GM19467 (cell line): ENCODE data around the gene DOK6.
"Not testable (repeated sequence)": the region's sequence is repeated elsewhere in the genome, so short reads cannot be mapped to it uniquely, and the experiment has no call there.

Experiments
- ATAC-seq: cut with Tn5 transposase; IDR thresholded peaks from one replicate; pipeline ENCODE4 v1.9.1; 2021; ENCODE audit warnings: mild to moderate bottlenecking, moderate library complexity; ENCODE audit not compliant: unreplicated experiment

Gene DOK6

GRCh38 chr18:69853051-69853450 is 452.4 kb downstream of the DOK6 start:
- no peak for ATAC-seq

GRCh38 chr18:69854455-69854854 is 453.8 kb downstream of the DOK6 start:
- no peak for ATAC-seq

- ATAC-seq: no peak
Observed at GRCh38 chr18:69858897-69859296, 458.2 kb downstream of the DOK6 start.

- peak; percentile 89 for ATAC-seq
Observed at GRCh38 chr18:69864802-69865201, 464.1 kb downstream of the DOK6 start.

- ATAC-seq: no peak
Observed at GRCh38 chr18:69865776-69866175, 465.1 kb downstream of the DOK6 start.

- ATAC-seq: no peak
Observed at GRCh38 chr18:69866212-69866611, 465.5 kb downstream of the DOK6 start.

GRCh38 chr18:69870736-69871135 is 470.0 kb downstream of the DOK6 start:
- no peak for ATAC-seq

GRCh38 chr18:69871363-69871762 is 470.7 kb downstream of the DOK6 start:
- no peak for ATAC-seq

GRCh38 chr18:69872661-69873060 is 472.0 kb downstream of the DOK6 start:
- no peak for ATAC-seq

- no peak for ATAC-seq
Observed at GRCh38 chr18:69874058-69874457, 473.4 kb downstream of the DOK6 start.

GRCh38 chr18:69876490-69876889 is 475.8 kb downstream of the DOK6 start:
- no peak for ATAC-seq

- no peak for ATAC-seq
Observed at GRCh38 chr18:69878213-69878933, 477.7 kb downstream of the DOK6 start.

- ATAC-seq: not testable (repeated sequence)
Observed at GRCh38 chr18:69879051-69879450, 478.4 kb downstream of the DOK6 start.

- no peak for ATAC-seq
Observed at GRCh38 chr18:69880083-69880482, 479.4 kb downstream of the DOK6 start.

- ATAC-seq: peak; percentile 40
Observed at GRCh38 chr18:69882965-69883668, 482.4 kb downstream of the DOK6 start.

GRCh38 chr18:69883781-69884180 is 483.1 kb downstream of the DOK6 start:
- ATAC-seq: no peak

- no peak for ATAC-seq
Observed at GRCh38 chr18:69885355-69885754, 484.7 kb downstream of the DOK6 start.

- ATAC-seq: peak; percentile 87
Observed at GRCh38 chr18:69885841-69886531, 485.3 kb downstream of the DOK6 start.

GRCh38 chr18:69887256-69887655 is 486.6 kb downstream of the DOK6 start:
- no peak for ATAC-seq

GRCh38 chr18:69889009-69889408 is 488.3 kb downstream of the DOK6 start:
- ATAC-seq: no peak

- ATAC-seq: no peak
Observed at GRCh38 chr18:69890558-69890957, 489.9 kb downstream of the DOK6 start.

GRCh38 chr18:69894467-69894866 is 493.8 kb downstream of the DOK6 start:
- ATAC-seq: no peak
